Trophoblast cell (in vitro differentiated cells and primary cell): ENCODE data around the gene ATP8A2.

Experiments used
- DNase-seq, 2 donors: peaks; one replicate each; pipeline ENCODE4 v3.0.0-alpha.2; 2016
- H2AFZ ChIP-seq: 2 replicates; pipeline ENCODE4 v1.6.1; 2013; ENCODE audit warnings: low read length, moderate library complexity, mild to moderate bottlenecking; ENCODE audit not compliant: insufficient read depth, poor library complexity
- H2AK5ac ChIP-seq: 2 replicates; pipeline ENCODE4 v1.6.1; 2013; ENCODE audit warnings: mild to moderate bottlenecking, low read length
- H2BK120ac ChIP-seq: 2 replicates; pipeline ENCODE4 v1.6.1; 2013; ENCODE audit warnings: low read length, mild to moderate bottlenecking, moderate library complexity; ENCODE audit not compliant: insufficient read depth, poor library complexity
- H2BK12ac ChIP-seq: 2 replicates; pipeline ENCODE4 v1.6.1; 2013; ENCODE audit warnings: mild to moderate bottlenecking, low read length, moderate library complexity
- H2BK5ac ChIP-seq: 2 replicates; pipeline ENCODE4 v1.6.1; 2013; ENCODE audit warnings: low read length, low read depth, moderate library complexity, mild to moderate bottlenecking; ENCODE audit not compliant: poor library complexity
- H3K14ac ChIP-seq: 2 replicates; pipeline ENCODE4 v1.6.1; 2013; ENCODE audit warnings: mild to moderate bottlenecking, low read length
- H3K18ac ChIP-seq: 2 replicates; pipeline ENCODE4 v1.6.1; 2013; ENCODE audit warnings: mild to moderate bottlenecking, low read length
- H3K23ac ChIP-seq: 2 replicates; pipeline ENCODE4 v1.6.1; 2013; ENCODE audit warnings: low read length
- H3K27ac ChIP-seq: 2 replicates; pipeline ENCODE4 v1.5.1; 2013; ENCODE audit warnings: low read depth, mild to moderate bottlenecking, inconsistent platforms, low read length, moderate library complexity
- H3K27me3 ChIP-seq: 2 replicates; pipeline ENCODE4 v1.6.1; 2013; ENCODE audit warnings: inconsistent platforms, mild to moderate bottlenecking, low read length, moderate library complexity; ENCODE audit not compliant: insufficient read depth
- H3K36me3 ChIP-seq, 2 experiments: 1 replicate in 1 of 2; 2 replicates in 1 of 2; pipeline ENCODE4 v1.6.1; 2013; ENCODE audit warnings: low read length in 2 of 2, mild to moderate bottlenecking in 2 of 2, moderate library complexity in 1 of 2; ENCODE audit not compliant: insufficient read depth in 2 of 2, control insufficient read depth in 1 of 2
- H3K4ac ChIP-seq: 2 replicates; pipeline ENCODE4 v1.6.1; 2013; ENCODE audit warnings: low read depth, mild to moderate bottlenecking, low read length, moderate library complexity
- H3K4me1 ChIP-seq, 2 experiments: 1 replicate in 1 of 2; 2 replicates in 1 of 2; pipeline ENCODE4 v1.6.1; 2013; ENCODE audit warnings: low read length in 2 of 2, mild to moderate bottlenecking in 2 of 2, moderate library complexity in 1 of 2; ENCODE audit not compliant: insufficient read depth in 2 of 2, control insufficient read depth in 1 of 2
- H3K4me2 ChIP-seq: 2 replicates; pipeline ENCODE4 v1.6.1; 2013; ENCODE audit warnings: inconsistent platforms, mild to moderate bottlenecking, low read length, moderate library complexity
- H3K4me3 ChIP-seq: 2 replicates; pipeline ENCODE4 v1.5.1; 2013; ENCODE audit warnings: mild to moderate bottlenecking, low read depth, low read length, inconsistent platforms
- H3K79me1 ChIP-seq: one replicate; pipeline ENCODE4 v1.6.1; 2013; ENCODE audit warnings: low read length
- H3K79me2 ChIP-seq: 2 replicates; pipeline ENCODE4 v1.6.1; 2013; ENCODE audit warnings: low read length, mild to moderate bottlenecking; ENCODE audit not compliant: control insufficient read depth, insufficient read depth, poor library complexity
- H3K9ac ChIP-seq: 2 replicates; pipeline ENCODE4 v1.6.1; 2013; ENCODE audit warnings: mild to moderate bottlenecking, low read length
- H3K9me3 ChIP-seq: 2 replicates; pipeline ENCODE4 v1.6.1; 2013; ENCODE audit warnings: low read depth, mild to moderate bottlenecking, control low read depth, inconsistent platforms, low read length; ENCODE audit not compliant: insufficient read depth
- H4K12ac ChIP-seq: 2 replicates; pipeline ENCODE4 v1.6.1; 2013; ENCODE audit warnings: low read depth, mild to moderate bottlenecking, low read length, moderate library complexity
- H4K8ac ChIP-seq: 2 replicates; pipeline ENCODE4 v1.6.1; 2013; ENCODE audit warnings: low read depth, mild to moderate bottlenecking, low read length, moderate library complexity
- H4K91ac ChIP-seq: one replicate; pipeline ENCODE4 v1.6.1; 2013; ENCODE audit warnings: low read depth, mild to moderate bottlenecking, low read length, moderate library complexity
- whole genome bisulfite sequencing: extraction: QIAGEN DNeasy Blood & Tissue Kit; methylation state at CpG from one replicate; pipeline ENCODE4 v1.1.7; 2013; ENCODE audit warnings: missing lambda C conversion rate; ENCODE audit not compliant: insufficient read length, insufficient coverage; ENCODE audit errors: extremely low coverage; 5-methylcytosine and 5-hydroxymethylcytosine counted together

Gene ATP8A2

GRCh38 chr13:25744178-25744577, 372.4 kb downstream of the ATP8A2 start:
- no peak overlapping the region for H3K18ac ChIP-seq
- no peak overlapping the region for H2AFZ ChIP-seq
- H3K79me1 ChIP-seq: no peaks in the 10 kb centered on the region
- no peak overlapping the region for H3K23ac ChIP-seq
- H3K9me3 ChIP-seq: no peaks in the 10 kb centered on the region
- H3K79me2 ChIP-seq: no peaks in the 10 kb centered on the region
- H3K4me1 ChIP-seq: no peaks in the 10 kb centered on the region
- H4K12ac ChIP-seq: no peak overlapping the region
- DNase-seq: no peak
- no peak overlapping the region for H3K27ac ChIP-seq
- H3K14ac ChIP-seq: no peak overlapping the region
- H3K4ac ChIP-seq: no peak overlapping the region
- no peak overlapping the region for H3K4me2 ChIP-seq
- H2BK5ac ChIP-seq: no peak overlapping the region
- no peak overlapping the region for H4K8ac ChIP-seq
- no peaks in the 10 kb centered on the region for H3K36me3 ChIP-seq
- no peak overlapping the region for H3K9ac ChIP-seq
- H2BK12ac ChIP-seq: no peak overlapping the region
- H2AK5ac ChIP-seq: no peak overlapping the region
- WGBS: no CpG with 5 or more reads among the region's 6 CpGs
- no peak overlapping the region for H4K91ac ChIP-seq
- no peaks in the 10 kb centered on the region for H3K27me3 ChIP-seq
- H3K4me3 ChIP-seq: no peak overlapping the region
- H2BK120ac ChIP-seq: no peak overlapping the region

GRCh38 chr13:25746131-25746530, 374.4 kb downstream of the ATP8A2 start:
- Histone ChIP-seq H2BK12ac (no peak overlapping the region), H3K27me3 (no peaks in the 10 kb centered on the region), H3K4me1 (no peaks in the 10 kb centered on the region), H3K36me3 (no peaks in the 10 kb centered on the region), H3K18ac (no peak overlapping the region), H2BK5ac (no peak overlapping the region), H3K9me3 (no peaks in the 10 kb centered on the region), H3K14ac (no peak overlapping the region), H2AK5ac (no peak overlapping the region), H3K9ac (no peak overlapping the region), H4K8ac (no peak overlapping the region), H3K23ac (no peak overlapping the region), H3K79me2 (no peaks in the 10 kb centered on the region), H3K4me2 (no peak overlapping the region), H2AFZ (no peak overlapping the region), H4K91ac (no peak overlapping the region), H4K12ac (no peak overlapping the region), H3K27ac (no peak overlapping the region), H3K4me3 (no peak overlapping the region), H3K79me1 (no peaks in the 10 kb centered on the region), H2BK120ac (no peak overlapping the region), H3K4ac (no peak overlapping the region)
- DNase-seq: no peak
- no CpG with 5 or more reads among the region's 3 CpGs for WGBS

GRCh38 chr13:25752957-25753551, 381.3 kb downstream of the ATP8A2 start:
- Histone ChIP-seq H2BK120ac (no peak overlapping the region), H3K4me3 (no peak overlapping the region), H3K9me3 (no peaks in the 10 kb centered on the region), H3K4me1 (peaks cover 7 to 12% of the 10 kb centered on the region in 2 experiments), H3K4me2 (no peak overlapping the region), H2AFZ (no peak overlapping the region), H2BK12ac (peak overlapping the region; percentile 37), H3K14ac (peak overlapping the region; percentile 47), H3K36me3 (no peaks in the 10 kb centered on the region), H4K91ac (no peak overlapping the region), H3K9ac (no peak overlapping the region), H4K8ac (no peak overlapping the region), H3K27me3 (no peaks in the 10 kb centered on the region), H3K27ac (peak overlapping the region; percentile 23), H3K4ac (no peak overlapping the region), H4K12ac (peak overlapping the region; percentile 60), H2AK5ac (no peak overlapping the region), H2BK5ac (no peak overlapping the region), H3K79me2 (no peaks in the 10 kb centered on the region), H3K79me1 (no peaks in the 10 kb centered on the region), H3K23ac (no peak overlapping the region), H3K18ac (no peak overlapping the region)
- no CpG with 5 or more reads among the region's 8 CpGs for WGBS
- DNase-seq: no peak

- no peak overlapping the region for H3K4me3 ChIP-seq
- H3K9me3 ChIP-seq: no peaks in the 10 kb centered on the region
- no CpG with 5 or more reads among the region's 7 CpGs for WGBS
- H3K4ac ChIP-seq: no peak overlapping the region
- H3K79me2 ChIP-seq: no peaks in the 10 kb centered on the region
- no peaks in the 10 kb centered on the region for H3K27me3 ChIP-seq
- H2BK120ac ChIP-seq: no peak overlapping the region
- H4K8ac ChIP-seq: no peak overlapping the region
- H3K36me3 ChIP-seq: no peaks in the 10 kb centered on the region
- peaks cover 7 to 12% of the 10 kb centered on the region in 2 experiments for H3K4me1 ChIP-seq
- no peaks in the 10 kb centered on the region for H3K79me1 ChIP-seq
- no peak overlapping the region for H2AK5ac ChIP-seq
- peak; percentile 27 to 52 for DNase-seq
- no peak overlapping the region for H3K9ac ChIP-seq
- H4K12ac ChIP-seq: no peak overlapping the region
- H3K14ac ChIP-seq: no peak overlapping the region
- H4K91ac ChIP-seq: no peak overlapping the region
- H2BK12ac ChIP-seq: no peak overlapping the region
- no peak overlapping the region for H2BK5ac ChIP-seq
- no peak overlapping the region for H3K23ac ChIP-seq
- H2AFZ ChIP-seq: no peak overlapping the region
- H3K27ac ChIP-seq: no peak overlapping the region
- H3K18ac ChIP-seq: no peak overlapping the region
- H3K4me2 ChIP-seq: no peak overlapping the region
These were observed 382.2 kb downstream of the ATP8A2 start for GRCh38 chr13:25753976-25754375.
